Gastroesophageal sphincter (tissue), 4 donors: ENCODE measurements around the gene KIFC3. TPM values are rescaled to one million over a fixed set of nuclear protein-coding genes. Genes with fewer than 3 reads are reported as not detected.
"Not testable (repeated sequence)": the region's sequence is repeated elsewhere in the genome, so short reads cannot be mapped to it uniquely, and the experiment has no call there.

Source experiments
- ATAC-seq: fragments of 150-250 bp; one replicate; pipeline ENCODE4 v1.9.1; 2016; ENCODE audit warnings: mild to moderate bottlenecking, moderate library complexity
- H3K27ac ChIP-seq, 4 donors: fragments of 200-600 bp; sonication (generic) in 3 of 4; 1 replicate in 3 of 4; 2 replicates in 1 of 4; pipeline ENCODE4 v1.5.1; 2016 to 2019
- H3K27me3 ChIP-seq: fragments of 200-600 bp; sonication (generic); one replicate; pipeline ENCODE4 v1.5.1; 2019
- H3K36me3 ChIP-seq, 2 donors: fragments of 200-600 bp; sonication (generic); one replicate each; pipeline ENCODE4 v1.5.1; 2019; ENCODE audit warnings: control low read depth in 1 of 2
- H3K4me1 ChIP-seq, 3 donors: fragments of 200-600 bp; sonication (generic); 1 replicate in 2 of 3; 2 replicates in 1 of 3; pipeline ENCODE4 v1.5.1; 2016 to 2019; ENCODE audit warnings: control low read depth in 2 of 3
- H3K4me3 ChIP-seq, 2 donors: fragments of 200-600 bp; sonication (generic); one replicate each; pipeline ENCODE4 v1.5.1; 2019; ENCODE audit warnings: mild to moderate bottlenecking in 1 of 2, moderate library complexity in 1 of 2
- H3K9me3 ChIP-seq, 3 donors: fragments of 200-600 bp; sonication (generic); one replicate each; pipeline ENCODE4 v1.5.1; 2017 to 2019; ENCODE audit warnings: control low read depth in 2 of 3
- CTCF ChIP-seq, 4 experiments: fragments of 200-600 bp in 2 of 4; fragments of 450-650 bp in 2 of 4; sonication (generic) in 1 of 4; IDR thresholded peaks; one replicate each; pipeline ENCODE4 v1.5.1; 2017 to 2019; ENCODE audit warnings: antibody characterized with exemption in 4 of 4, mild to moderate bottlenecking in 2 of 4, moderate library complexity in 2 of 4
- EP300 ChIP-seq: sonication (generic); formaldehyde crosslinking; IDR thresholded peaks from one replicate; pipeline ENCODE4 v1.6.1; 2017; ENCODE audit warnings: antibody characterized with exemption, mild to moderate bottlenecking
- POLR2A ChIP-seq, 2 donors: fragments of 450-650 bp; IDR thresholded peaks; one replicate each; pipeline ENCODE4 v1.6.1; 2017; ENCODE audit warnings: antibody characterized with exemption in 2 of 2, mild to moderate bottlenecking in 2 of 2, moderate library complexity in 1 of 2
- POLR2AphosphoS5 ChIP-seq: sonication (generic); formaldehyde crosslinking; IDR thresholded peaks from one replicate; pipeline ENCODE4 v1.6.1; 2017; ENCODE audit warnings: antibody characterized with exemption
- WGBS, 2 donors: methylation state at CpG; one replicate each; pipeline ENCODE4 v1.1.5; 2018; ENCODE audit warnings: low coverage in 1 of 2; 5-methylcytosine and 5-hydroxymethylcytosine counted together
- total RNA-seq, 4 donors: library from RNA; depleted of rRNA; stranded (reverse); fragments of >200 nt; gene quantifications; one replicate each; pipeline ENCODE4 v1.1.0, GENCODE V29; 2016

The KIFC3 gene
- total RNA-seq, 4 donors from 2014 or later = 17.4 to 78.4 (median 36.2) TPM

DNA sequence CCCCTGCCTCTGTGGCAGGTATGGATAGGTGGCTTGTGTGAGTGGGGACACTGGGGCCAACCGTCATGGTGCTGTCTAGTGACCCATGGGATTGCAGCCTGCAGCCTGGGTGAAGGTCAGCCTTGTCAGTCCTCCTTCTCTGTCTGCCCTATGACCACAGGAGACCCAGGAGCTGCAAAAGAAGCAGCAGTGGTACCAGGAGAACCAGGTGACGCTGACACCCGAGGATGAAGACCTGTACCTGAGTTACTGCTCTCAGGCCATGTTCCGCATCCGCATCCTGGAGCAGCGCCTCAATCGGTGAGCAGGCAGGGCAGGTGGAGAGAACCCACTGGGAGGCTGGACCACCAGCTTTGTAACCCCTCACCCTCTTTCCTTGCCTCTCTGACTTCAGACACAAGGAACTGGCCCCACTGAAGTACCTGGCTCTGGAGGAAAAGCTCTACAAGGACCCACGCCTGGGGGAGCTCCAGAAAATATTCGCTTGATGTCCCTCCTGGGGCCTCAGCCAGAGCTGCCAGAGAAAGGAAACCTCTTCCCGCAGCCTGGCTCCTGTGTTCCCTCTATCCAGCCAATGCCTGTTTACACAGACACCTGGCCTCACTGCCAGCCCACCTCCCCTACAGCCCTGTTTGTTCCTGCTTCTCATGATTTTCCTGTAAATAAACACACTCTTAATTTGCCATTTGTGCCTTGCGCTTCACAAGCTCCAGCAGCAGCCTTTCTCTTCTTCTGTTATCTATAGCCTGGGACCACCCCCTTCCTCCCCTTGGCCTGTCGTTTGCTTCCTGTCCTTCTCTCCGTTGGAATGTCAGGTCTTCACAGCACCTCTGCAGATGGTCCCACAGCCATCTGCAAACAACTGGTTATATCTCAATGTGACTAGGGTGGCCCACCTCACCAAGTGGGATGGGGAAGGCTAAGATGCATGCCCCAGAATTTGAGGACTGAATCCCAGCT is 71.2 kb downstream of the KIFC3 start:
- TF ChIP-seq EP300 = no peak
- TF ChIP-seq CTCF (IDR thresholded peaks at IDR 0.05) = no peak
- TF ChIP-seq POLR2AphosphoS5 = no peak
- TF ChIP-seq POLR2A (IDR thresholded peaks at IDR 0.05) = no peak
- Histone ChIP-seq H3K36me3 (no peaks in the 10 kb centered on the region), H3K4me1 (peaks cover 0 to 9% (median 4%) of the 10 kb centered on the region in 3 donors), H3K27ac (no peak overlapping the region), H3K4me3 (no peak overlapping the region), H3K27me3 (peaks cover under 1% of the 10 kb centered on the region), H3K9me3 (no peaks in the 10 kb centered on the region)
- 29 to 42% methylated on average over 5 to 6 of the region's 13 CpGs for WGBS, 2 donors
- ATAC-seq = no peak

GRCh38 chr16:57729852-57730251 is 72.4 kb downstream of the KIFC3 start:
- not testable (repeated sequence) for H3K4me1 ChIP-seq, H3K4me3 ChIP-seq, H3K36me3 ChIP-seq, ATAC-seq, H3K27ac ChIP-seq, H3K27me3 ChIP-seq, H3K9me3 ChIP-seq
- WGBS, 2 donors = 90 to 100% methylated on average over 1 to 6 of the region's 6 CpGs

- ATAC-seq = no peak
- WGBS, 2 donors = 83 to 88% methylated on average over 1 of the region's 1 CpG
- no peaks in the 10 kb centered on the region for H3K9me3 ChIP-seq
Measured at GRCh38 chr16:57729182-57729484, 73.2 kb downstream of the KIFC3 start.

DNA sequence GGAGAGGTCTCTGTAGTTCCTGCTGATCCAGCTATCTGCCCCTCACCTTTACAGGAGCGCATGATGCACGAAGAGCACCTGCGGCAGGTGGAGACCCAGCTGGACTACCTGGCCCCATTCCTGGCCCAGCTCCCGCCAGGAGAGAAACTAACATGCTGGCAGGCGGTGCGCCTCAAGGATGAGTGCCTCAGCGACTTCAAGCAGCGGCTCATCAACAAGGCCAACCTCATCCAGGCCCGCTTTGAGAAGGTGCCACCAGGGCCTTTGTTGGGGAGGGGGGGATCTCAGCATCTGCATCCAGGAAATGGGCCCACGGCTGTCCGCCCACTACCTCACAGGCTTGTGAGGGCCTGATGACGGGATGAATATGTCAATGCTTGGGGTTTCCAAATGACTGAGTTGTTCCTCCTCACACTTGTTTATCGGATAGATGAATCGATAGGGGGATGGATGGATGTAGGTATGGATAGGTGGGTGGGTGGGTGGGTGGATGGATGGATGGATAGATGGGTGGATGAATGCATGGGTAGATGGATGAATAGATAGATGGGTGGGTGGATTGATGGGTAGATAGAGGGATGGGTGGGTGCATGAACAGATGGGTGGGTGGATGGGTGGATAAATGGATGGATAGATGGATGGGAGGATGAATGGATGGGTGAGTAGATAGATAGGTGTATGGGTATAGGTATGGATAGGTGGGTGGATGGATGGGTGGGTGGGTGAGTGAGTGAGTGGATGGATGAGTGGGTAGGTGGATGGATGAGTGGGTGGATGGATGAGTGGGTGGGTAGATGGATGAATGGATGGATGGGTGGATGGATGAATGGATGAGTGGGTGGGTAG is 73.7 kb downstream of the KIFC3 start:
- no peaks in the 10 kb centered on the region for H3K36me3 ChIP-seq
- H3K9me3 ChIP-seq = no peaks in the 10 kb centered on the region
- no peak overlapping the region for H3K27ac ChIP-seq
- no peak for ATAC-seq
- 100% methylated on average over 3 of the region's 14 CpGs; no CpG with 5 or more reads in 1 of the 2 donors for WGBS, 2 donors
- H3K27me3 ChIP-seq = peaks cover 5% of the 10 kb centered on the region
- no peaks in the 10 kb centered on the region for H3K4me1 ChIP-seq
- H3K4me3 ChIP-seq = no peak overlapping the region
- TF ChIP-seq POLR2AphosphoS5 (no peak), POLR2A (IDR thresholded peaks at IDR 0.05) (no peak), EP300 (no peak), CTCF (IDR thresholded peaks at IDR 0.05) (no peak)

More at GRCh38 chr16:57729182-57729484, 73.2 kb downstream of the KIFC3 start:
- Histone ChIP-seq H3K27me3 (peaks cover 5% of the 10 kb centered on the region), H3K36me3 (no peaks in the 10 kb centered on the region), H3K4me3 (no peak overlapping the region), H3K27ac (no peak overlapping the region), H3K4me1 (peaks cover 0 to under 1% (median 0%) of the 10 kb centered on the region in 3 donors)
- TF ChIP-seq CTCF (IDR thresholded peaks at IDR 0.05) (no peak), POLR2AphosphoS5 (no peak), POLR2A (IDR thresholded peaks at IDR 0.05) (no peak), EP300 (no peak)

- H3K36me3 ChIP-seq = no peaks in the 10 kb centered on the region
- H3K9me3 ChIP-seq = no peaks in the 10 kb centered on the region
- H3K27me3 ChIP-seq = peaks cover 6% of the 10 kb centered on the region
- WGBS, 2 donors = 38% methylated on average over 1 of the region's 4 CpGs; no CpG with 5 or more reads in 1 of the 2 donors
- H3K4me1 ChIP-seq = no peaks in the 10 kb centered on the region
- TF ChIP-seq POLR2A (IDR thresholded peaks at IDR 0.05) (no peak), POLR2AphosphoS5 (no peak), EP300 (no peak), CTCF (IDR thresholded peaks at IDR 0.05) (no peak)
- H3K27ac ChIP-seq = no peak overlapping the region
- H3K4me3 ChIP-seq = no peak overlapping the region
- ATAC-seq = no peak
Measured at GRCh38 chr16:57727610-57728009, 74.7 kb downstream of the KIFC3 start.
